ENCODE data around the gene SELENOV. TPM values are rescaled to one million over a fixed set of nuclear protein-coding genes. Genes with fewer than 3 reads are reported as not detected.

Gene SELENOV
- polyA plus RNA-seq, 1 donor from 2014 or later: not detected

GRCh38 chr19:39544911-39545310 lies 30.0 kb downstream of the SELENOV start:
- peaks cover 12 to 19% (median 15%) of the 10 kb centered on the region in 3 donors for H3K4me1 Mint-ChIP-seq
- H3K36me3 Mint-ChIP-seq: no peaks in the 10 kb centered on the region
- H3K27me3 Mint-ChIP-seq: peaks cover 4% of the 10 kb centered on the region
- no peaks in the 10 kb centered on the region for H3K9me3 Mint-ChIP-seq
- H3K4me3 Mint-ChIP-seq: no peak overlapping the region
- no peak overlapping the region for H3K27ac Mint-ChIP-seq

GRCh38 chr19:39546599-39546998 lies 31.7 kb downstream of the SELENOV start:
- H3K9me3 Mint-ChIP-seq: no peaks in the 10 kb centered on the region
- no peak overlapping the region for H3K27ac Mint-ChIP-seq
- H3K27me3 Mint-ChIP-seq: peaks cover 4% of the 10 kb centered on the region
- H3K4me1 Mint-ChIP-seq: peaks cover 9 to 11% (median 10%) of the 10 kb centered on the region in 3 donors
- H3K36me3 Mint-ChIP-seq: no peaks in the 10 kb centered on the region
- no peak overlapping the region for H3K4me3 Mint-ChIP-seq

- Mint-ChIP-seq H3K27ac (no peak overlapping the region), H3K4me3 (no peak overlapping the region), H3K4me1 (peaks cover 17 to 19% (median 18%) of the 10 kb centered on the region in 3 donors), H3K9me3 (no peaks in the 10 kb centered on the region), H3K36me3 (no peaks in the 10 kb centered on the region), H3K27me3 (peaks cover 2% of the 10 kb centered on the region)
Observed at GRCh38 chr19:39550197-39550596, 35.3 kb downstream of the SELENOV start.

- peak overlapping the region in 2 of 4 donors; percentile 63 to 70 for H3K4me3 Mint-ChIP-seq
- H3K27me3 Mint-ChIP-seq: no peaks in the 10 kb centered on the region
- no peaks in the 10 kb centered on the region for H3K9me3 Mint-ChIP-seq
- H3K4me1 Mint-ChIP-seq: peaks cover 26 to 29% (median 27%) of the 10 kb centered on the region in 3 donors
- H3K27ac Mint-ChIP-seq: peak overlapping the region in 1 of 3 donors; percentile 27
- H3K36me3 Mint-ChIP-seq: peaks cover under 1% of the 10 kb centered on the region
Observed at GRCh38 chr19:39553082-39553652, 38.2 kb downstream of the SELENOV start.

GRCh38 chr19:39554701-39555311 lies 39.9 kb downstream of the SELENOV start:
- H3K27me3 Mint-ChIP-seq: no peaks in the 10 kb centered on the region
- no peak overlapping the region for H3K27ac Mint-ChIP-seq
- H3K36me3 Mint-ChIP-seq: peaks cover 3% of the 10 kb centered on the region
- H3K4me1 Mint-ChIP-seq: peaks cover 34 to 37% (median 36%) of the 10 kb centered on the region in 3 donors
- no peak overlapping the region for H3K4me3 Mint-ChIP-seq
- H3K9me3 Mint-ChIP-seq: no peaks in the 10 kb centered on the region

GRCh38 chr19:39555883-39556282 lies 40.9 kb downstream of the SELENOV start:
- Mint-ChIP-seq H3K9me3 (no peaks in the 10 kb centered on the region), H3K27me3 (no peaks in the 10 kb centered on the region), H3K27ac (no peak overlapping the region), H3K36me3 (peaks cover 3% of the 10 kb centered on the region), H3K4me3 (no peak overlapping the region), H3K4me1 (peaks cover 34 to 42% (median 36%) of the 10 kb centered on the region in 3 donors)

- no peaks in the 10 kb centered on the region for H3K27me3 Mint-ChIP-seq
- peaks cover 19 to 35% (median 23%) of the 10 kb centered on the region in 3 donors for H3K4me1 Mint-ChIP-seq
- H3K27ac Mint-ChIP-seq: peak overlapping the region; percentile 20 to 53 (median 48)
- H3K36me3 Mint-ChIP-seq: peaks cover 3% of the 10 kb centered on the region
- H3K9me3 Mint-ChIP-seq: no peaks in the 10 kb centered on the region
- peak overlapping the region; percentile 54 to 91 (median 82) for H3K4me3 Mint-ChIP-seq
Observed at GRCh38 chr19:39557811-39558623, 43.1 kb downstream of the SELENOV start.

GRCh38 chr19:39558624-39559117 lies 43.7 kb downstream of the SELENOV start:
- H3K9me3 Mint-ChIP-seq: no peaks in the 10 kb centered on the region
- peak overlapping the region; percentile 54 to 91 (median 82) for H3K4me3 Mint-ChIP-seq
- H3K36me3 Mint-ChIP-seq: peaks cover 3% of the 10 kb centered on the region
- peaks cover 15 to 31% (median 19%) of the 10 kb centered on the region in 3 donors for H3K4me1 Mint-ChIP-seq
- no peaks in the 10 kb centered on the region for H3K27me3 Mint-ChIP-seq
- peak overlapping the region; percentile 20 to 53 (median 48) for H3K27ac Mint-ChIP-seq

- H3K27ac Mint-ChIP-seq: no peak overlapping the region
- peaks cover 6 to 10% (median 7%) of the 10 kb centered on the region in 3 donors for H3K4me1 Mint-ChIP-seq
- H3K27me3 Mint-ChIP-seq: no peaks in the 10 kb centered on the region
- H3K4me3 Mint-ChIP-seq: no peak overlapping the region
- H3K36me3 Mint-ChIP-seq: peaks cover 1% of the 10 kb centered on the region
- H3K9me3 Mint-ChIP-seq: no peaks in the 10 kb centered on the region
Observed at GRCh38 chr19:39563408-39563807, 48.5 kb downstream of the SELENOV start.

- Mint-ChIP-seq H3K9me3 (no peaks in the 10 kb centered on the region), H3K27me3 (peaks cover 4% of the 10 kb centered on the region)
Observed at GRCh38 chr19:39566064-39566463, 51.1 kb downstream of the SELENOV start.

GRCh38 chr19:39568604-39569003 lies 53.7 kb downstream of the SELENOV start:
- H3K9me3 Mint-ChIP-seq: peaks cover 3 to 12% (median 6%) of the 10 kb centered on the region in 3 donors
- peaks cover 4% of the 10 kb centered on the region for H3K27me3 Mint-ChIP-seq
- no peak overlapping the region for H3K4me3 Mint-ChIP-seq

More at GRCh38 chr19:39566064-39566463, 51.1 kb downstream of the SELENOV start:
- no peak overlapping the region for H3K4me3 Mint-ChIP-seq
- H3K4me1 Mint-ChIP-seq: no peaks in the 10 kb centered on the region
- H3K27ac Mint-ChIP-seq: no peak overlapping the region
- H3K36me3 Mint-ChIP-seq: no peaks in the 10 kb centered on the region

More at GRCh38 chr19:39568604-39569003, 53.7 kb downstream of the SELENOV start:
- no peak overlapping the region for H3K27ac Mint-ChIP-seq
- H3K4me1 Mint-ChIP-seq: no peaks in the 10 kb centered on the region
- no peaks in the 10 kb centered on the region for H3K36me3 Mint-ChIP-seq

Other genes starting within 250 kb of the SELENOV start
- gene IFNL2, start 246.7 kb upstream of the SELENOV start, polyA plus RNA-seq: not detected
- not detected for gene IFNL1, start 218.7 kb upstream of the SELENOV start, polyA plus RNA-seq
- 2.2 TPM for gene LRFN1, start 194.3 kb upstream of the SELENOV start, polyA plus RNA-seq
- 719 TPM for gene GMFG, start 179.1 kb upstream of the SELENOV start, polyA plus RNA-seq
- gene SAMD4B, start 172.7 kb upstream of the SELENOV start, polyA plus RNA-seq: 22.2 TPM
- gene PAF1, start 124.0 kb upstream of the SELENOV start, polyA plus RNA-seq: 64.1 TPM
- 68.7 TPM for gene MED29, start 123.8 kb upstream of the SELENOV start, polyA plus RNA-seq
- gene ZFP36, start 108.3 kb upstream of the SELENOV start, polyA plus RNA-seq: 579 TPM
- gene PLEKHG2, start 102.5 kb upstream of the SELENOV start, polyA plus RNA-seq: 6.5 TPM
- 2,255 TPM for gene RPS16, start 79.2 kb upstream of the SELENOV start, polyA plus RNA-seq
- gene SUPT5H, start 69.6 kb upstream of the SELENOV start, polyA plus RNA-seq: 111 TPM
- 56.8 TPM for gene TIMM50, start 34.3 kb upstream of the SELENOV start, polyA plus RNA-seq
- 1.5 TPM for gene DLL3, start 16.2 kb upstream of the SELENOV start, polyA plus RNA-seq
- 2.5 TPM for gene EID2B, start 17.7 kb downstream of the SELENOV start, polyA plus RNA-seq
- gene EID2, start 25.0 kb downstream of the SELENOV start, polyA plus RNA-seq: 14.6 TPM
- not detected for gene LGALS13, start 87.4 kb downstream of the SELENOV start, polyA plus RNA-seq
- not detected for gene LGALS16, start 140.8 kb downstream of the SELENOV start, polyA plus RNA-seq
- gene LGALS14, start 189.3 kb downstream of the SELENOV start, polyA plus RNA-seq: not detected
- not detected for gene CLC, start 222.9 kb downstream of the SELENOV start, polyA plus RNA-seq

Data from IgD-negative memory B cell (primary cell).